NCI-H2081 (cell line): ENCODE results near the gene RSPO1.
"Not testable (repeated sequence)": the region's sequence is repeated elsewhere in the genome, so short reads cannot be mapped to it uniquely, and the experiment has no call there.

Experiments used
- DNase-seq, 2 experiments: peaks; one replicate each; lab custom pipeline; 2025; lab: John Stamatoyannopoulos, UW

The RSPO1 gene

DNA sequence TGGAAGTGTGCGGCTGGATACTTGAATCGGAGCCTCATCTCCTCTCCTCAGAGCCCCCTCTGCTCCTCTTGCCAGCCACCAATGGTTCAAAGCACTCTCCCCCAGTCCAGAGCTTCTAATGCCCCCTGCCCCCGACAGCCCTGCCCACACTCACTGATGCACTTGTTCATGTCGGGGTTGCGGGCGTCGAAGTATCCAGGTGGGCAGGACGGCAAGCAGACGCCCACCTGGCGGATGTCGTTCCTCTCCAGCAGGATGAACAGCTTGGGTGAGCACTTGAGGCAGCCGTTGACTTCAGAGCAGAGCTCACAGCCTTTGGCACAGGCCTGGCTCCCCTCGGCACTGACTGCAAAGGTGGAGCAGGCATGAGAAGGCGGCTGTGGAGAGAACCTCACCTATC lies 18.4 kb downstream of the RSPO1 start:
- DNase-seq = no peak

DNA sequence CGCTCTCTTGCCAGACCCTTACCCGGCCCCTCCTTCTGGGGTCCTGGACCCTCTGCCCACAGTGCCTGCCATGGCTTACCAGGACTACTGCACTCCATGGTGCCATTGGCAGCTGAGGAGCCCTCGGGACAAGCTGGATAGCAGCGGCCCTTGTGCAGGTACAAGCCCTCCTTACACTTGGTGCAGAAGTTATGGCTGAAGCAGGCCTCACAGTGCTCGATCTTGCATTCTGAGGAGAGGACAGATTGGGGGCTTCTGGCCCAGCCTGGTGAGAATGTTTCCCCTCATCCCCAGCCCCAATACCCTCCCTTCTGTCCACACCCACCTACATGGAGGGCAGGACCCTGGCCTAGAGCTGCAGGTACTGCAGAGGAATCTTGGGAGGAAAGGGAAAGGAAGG lies 20.6 kb downstream of the RSPO1 start:
- DNase-seq = no peak

DNA sequence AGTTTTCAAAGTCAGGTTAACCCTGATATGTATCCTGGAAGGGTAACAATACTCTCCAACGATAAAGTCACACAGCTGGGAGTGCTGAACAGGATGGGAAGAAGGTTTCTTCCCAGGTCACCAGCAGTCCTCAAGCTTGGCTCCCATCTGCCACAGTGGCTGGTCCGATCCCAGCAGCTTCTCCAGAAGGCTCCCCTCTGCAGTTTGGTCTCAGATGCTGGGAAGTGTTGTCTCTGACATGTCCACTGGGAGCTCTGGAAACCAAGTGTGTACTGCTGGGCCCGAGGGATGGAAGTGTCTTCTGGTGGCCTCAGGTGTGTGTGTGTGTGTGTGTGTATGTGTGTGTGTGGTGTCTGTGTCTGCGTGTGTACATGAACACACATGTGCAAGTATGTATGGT lies 22.5 kb downstream of the RSPO1 start:
- DNase-seq = no peak

DNA sequence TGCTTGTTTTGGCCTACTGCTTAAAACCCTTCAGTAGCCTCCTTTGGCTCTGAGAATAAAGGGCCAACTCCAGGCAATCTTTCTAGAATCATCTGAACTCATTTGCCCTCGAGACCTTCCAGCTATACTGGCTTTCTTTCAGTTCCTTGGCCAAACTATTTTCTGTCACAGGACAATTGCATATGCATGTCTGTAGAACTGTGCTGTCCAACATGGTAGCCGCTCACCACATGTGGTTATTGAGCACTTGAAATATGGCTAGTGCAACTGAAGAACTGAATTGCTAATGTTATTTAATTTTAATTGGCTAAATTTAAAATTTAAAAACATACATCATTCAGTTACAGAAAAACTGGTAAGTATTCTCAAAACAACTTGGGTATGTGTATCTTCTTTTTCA lies 24.7 kb downstream of the RSPO1 start:
- no peak for DNase-seq

DNA sequence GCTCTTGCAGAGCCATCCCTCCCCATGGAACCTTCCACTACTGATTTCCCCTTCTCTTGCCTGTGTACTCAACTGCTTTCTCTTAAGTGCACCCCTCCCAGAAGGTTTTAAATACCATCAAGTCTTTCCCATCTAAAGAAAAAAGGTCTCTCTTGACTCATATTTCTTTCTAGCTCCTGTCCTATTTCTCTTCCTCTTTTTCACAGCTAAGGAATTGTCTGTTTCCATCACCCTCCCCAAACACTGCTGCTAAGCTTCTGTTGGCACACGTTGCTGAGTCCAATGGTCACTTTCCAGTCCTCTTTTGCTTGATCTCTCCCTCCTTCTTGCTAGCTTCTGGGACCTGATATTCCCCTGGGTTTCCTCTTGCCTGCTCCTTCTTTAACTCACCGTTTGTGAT lies 25.7 kb downstream of the RSPO1 start:
- no peak for DNase-seq

DNA sequence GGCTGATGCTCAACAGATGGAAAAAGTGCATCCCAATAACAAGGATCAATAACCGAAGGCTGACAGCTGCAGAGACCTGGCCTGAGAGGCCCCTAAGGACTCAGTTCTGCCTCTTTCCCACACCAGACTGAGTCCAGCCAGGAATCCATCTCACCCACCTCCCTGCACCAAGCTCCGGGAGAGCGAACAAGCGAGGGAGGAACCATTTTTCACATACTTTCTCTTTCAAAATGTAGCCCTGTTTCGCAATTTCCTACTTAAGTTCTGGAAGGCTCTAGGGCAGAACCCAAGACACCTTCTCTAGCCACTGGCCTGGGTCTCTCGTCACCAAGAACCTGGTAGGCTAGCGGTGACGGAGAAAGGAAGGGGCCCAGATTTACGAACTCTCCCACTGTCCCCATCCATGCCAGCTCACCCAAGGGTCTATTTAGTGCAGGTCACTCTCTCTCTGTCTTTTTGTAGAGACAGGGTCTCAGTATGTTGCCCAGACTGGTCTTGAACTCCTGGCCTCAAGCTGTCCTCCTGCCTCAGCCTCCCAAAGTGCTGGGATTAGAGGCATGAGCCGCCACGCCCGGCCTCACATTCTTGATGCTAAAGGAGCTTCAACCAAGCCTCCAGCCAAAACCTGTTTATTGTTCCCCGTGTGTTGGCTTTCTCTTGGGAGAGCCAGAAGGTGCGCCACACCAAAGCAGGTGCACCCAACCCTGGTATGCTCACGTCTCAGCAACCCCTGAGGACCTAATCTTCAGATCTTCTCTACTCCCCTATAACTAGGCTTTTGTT lies 28.0 kb downstream of the RSPO1 start:
- no peak for DNase-seq

DNA sequence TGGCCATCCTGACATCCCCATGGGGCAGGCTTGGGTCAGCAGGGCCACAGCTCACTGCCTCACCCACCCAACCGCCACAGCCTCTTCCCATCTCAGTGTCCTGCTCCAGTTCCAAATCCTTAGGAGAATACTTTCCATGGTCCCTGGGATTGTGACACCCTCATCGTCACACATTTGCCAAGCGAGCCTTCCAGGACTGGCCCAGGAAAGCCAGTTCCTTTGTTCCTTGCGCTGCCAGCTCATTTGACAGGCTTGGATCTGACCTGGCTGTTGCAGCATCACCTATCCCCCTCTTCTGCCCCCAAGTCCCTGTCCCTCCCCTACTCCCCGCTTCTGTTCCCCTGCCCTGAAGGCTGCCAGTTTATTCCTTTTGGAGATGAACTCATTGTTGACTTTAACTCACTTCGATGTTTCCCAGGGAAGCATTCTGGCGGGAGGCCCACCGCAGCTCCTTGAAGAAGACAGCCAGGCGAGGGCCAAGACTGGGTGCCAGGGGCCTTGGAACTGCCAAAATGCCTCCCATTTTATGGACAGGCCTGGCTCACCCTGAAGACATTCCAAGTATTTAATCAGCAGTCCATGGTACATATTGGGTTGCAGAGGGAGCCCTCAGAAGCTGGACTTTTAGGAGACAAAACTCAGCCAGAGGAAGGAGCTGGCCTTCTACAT lies 28.8 kb downstream of the RSPO1 start:
- DNase-seq = no peak

DNA sequence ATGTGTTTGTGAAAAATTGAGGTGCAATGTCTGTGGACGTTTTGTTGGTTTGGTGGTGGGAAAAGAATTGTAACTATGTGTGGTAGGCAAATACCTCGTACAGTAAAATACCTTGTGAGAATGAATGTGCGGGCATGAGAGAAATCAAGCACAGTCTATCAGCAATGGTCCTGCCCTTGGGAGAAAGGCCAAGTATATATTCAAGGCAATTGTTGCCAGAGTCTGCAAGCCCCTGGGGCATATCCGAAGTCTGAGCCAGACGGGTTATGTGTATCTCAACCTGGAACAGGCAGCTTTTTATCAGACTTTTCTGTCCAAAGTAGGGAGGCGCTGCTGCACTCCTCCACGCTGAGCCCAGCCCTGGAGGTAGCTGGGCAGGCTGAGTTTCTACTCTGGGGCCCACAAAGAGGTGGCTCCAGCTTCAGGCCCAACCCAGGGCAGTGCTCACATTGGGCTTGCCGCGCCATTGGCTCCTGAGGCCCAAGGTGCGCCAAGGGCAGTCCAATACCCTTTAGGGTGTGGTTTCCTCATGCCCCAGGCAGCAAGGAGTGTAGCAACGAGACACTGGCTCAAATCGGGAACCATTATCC lies 29.5 kb downstream of the RSPO1 start:
- no peak for DNase-seq

DNA sequence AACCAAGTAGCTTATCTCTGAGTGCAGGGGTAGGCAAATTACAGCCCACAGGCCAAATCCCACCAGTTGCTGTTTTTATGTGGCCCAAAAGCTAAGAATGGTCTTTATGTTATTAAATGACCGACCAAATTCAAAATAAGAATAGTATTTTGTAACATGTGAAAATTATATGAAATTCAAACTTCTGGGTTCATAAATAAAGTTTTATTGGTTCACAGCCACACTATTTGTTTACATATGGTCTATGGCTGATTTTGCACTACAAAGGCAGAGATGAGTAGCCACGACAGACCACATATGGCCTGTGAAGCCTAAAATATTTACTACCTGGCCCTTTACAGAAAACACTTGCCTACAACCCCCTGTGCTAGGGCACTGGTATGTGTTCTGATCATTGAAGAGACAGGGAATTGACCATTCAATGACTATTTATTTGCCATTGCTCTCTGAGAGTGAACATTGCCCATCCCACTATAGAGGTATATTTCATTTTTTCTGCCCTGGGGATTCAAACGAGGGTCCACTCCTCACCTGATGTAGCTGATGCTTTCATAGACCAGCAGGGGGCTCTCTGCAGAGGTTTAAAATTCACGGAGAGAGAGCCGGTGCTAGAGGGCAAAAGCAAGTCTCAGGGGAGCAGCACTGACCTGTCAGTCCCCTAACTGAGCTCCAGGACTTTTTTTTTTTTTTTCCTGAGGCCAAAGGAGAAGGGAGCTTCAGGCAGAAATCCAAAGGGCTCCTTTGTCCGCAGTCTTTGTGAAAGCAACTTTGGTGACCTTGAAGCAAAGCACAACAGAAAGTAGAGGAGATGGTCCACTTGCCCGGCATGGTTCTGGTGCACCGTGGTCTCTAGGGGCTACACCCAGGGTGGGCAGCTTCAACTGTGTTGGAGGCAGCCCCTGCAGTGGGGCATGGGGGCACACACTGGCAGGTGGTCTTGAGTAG lies 31.7 kb downstream of the RSPO1 start:
- DNase-seq = peak; percentile 48 to 53

DNA sequence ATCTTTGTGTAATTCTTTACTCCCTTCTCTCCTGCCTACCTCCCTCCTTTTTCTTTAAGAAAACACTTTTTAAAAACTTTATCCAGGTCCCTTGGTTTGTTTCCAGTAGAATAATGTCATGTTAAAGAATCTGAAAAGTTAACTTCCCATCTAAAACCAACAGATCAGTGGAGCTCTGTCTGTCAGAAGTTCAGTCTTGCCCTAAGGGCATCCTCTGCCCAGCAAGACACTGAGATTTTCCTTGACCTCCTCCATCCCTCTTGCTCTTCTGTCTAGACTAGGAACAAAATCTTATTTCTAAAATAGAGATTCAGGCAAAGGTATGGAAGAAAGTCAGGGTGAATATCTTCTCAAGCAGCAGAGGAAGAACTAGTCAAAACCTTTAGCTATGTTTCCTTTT lies 33.3 kb downstream of the RSPO1 start:
- DNase-seq = no peak

DNA sequence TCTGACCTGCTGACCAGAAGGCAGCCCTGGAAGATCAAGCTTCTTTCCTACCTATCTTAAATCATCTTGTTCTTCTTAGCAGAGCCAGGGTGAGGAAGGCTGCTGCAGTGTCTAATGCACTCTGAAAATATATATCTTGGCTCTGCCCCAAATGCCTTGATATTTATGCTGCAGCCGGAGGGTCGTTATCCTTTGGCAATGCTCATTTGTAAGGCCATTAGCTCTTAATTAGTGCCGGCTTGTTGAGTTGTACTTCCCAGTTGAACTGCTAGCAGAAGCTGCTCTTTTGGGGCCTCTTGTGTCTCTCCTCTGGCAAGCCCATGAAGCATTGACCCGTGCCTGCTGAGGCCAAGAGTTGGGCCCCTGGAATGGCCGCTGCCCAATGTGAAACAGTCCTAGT lies 34.8 kb downstream of the RSPO1 start:
- DNase-seq = no peak

DNA sequence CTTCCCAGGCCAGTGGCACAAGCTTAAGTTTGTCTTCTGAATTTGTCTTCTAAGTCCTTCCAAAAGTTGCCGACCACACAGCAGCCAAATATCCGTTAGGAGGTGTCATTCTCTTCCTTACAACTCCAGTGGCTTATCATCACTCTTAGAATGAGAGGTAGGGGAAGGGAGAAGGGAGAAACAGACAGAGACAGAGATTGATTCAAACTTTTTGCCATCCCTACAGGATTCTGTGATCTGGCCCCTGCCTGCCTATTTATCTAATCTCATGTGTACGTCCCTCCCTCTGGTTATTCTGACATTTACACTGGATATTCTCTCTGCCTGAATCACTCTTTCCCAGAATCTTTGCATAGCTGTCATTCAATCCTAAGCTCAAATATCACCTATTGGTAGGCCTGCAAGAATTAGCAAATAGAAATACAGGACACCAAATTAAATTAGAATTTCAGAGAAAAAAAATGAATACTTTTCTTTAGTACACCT lies 38.5 kb downstream of the RSPO1 start:
- DNase-seq = no peak

DNA sequence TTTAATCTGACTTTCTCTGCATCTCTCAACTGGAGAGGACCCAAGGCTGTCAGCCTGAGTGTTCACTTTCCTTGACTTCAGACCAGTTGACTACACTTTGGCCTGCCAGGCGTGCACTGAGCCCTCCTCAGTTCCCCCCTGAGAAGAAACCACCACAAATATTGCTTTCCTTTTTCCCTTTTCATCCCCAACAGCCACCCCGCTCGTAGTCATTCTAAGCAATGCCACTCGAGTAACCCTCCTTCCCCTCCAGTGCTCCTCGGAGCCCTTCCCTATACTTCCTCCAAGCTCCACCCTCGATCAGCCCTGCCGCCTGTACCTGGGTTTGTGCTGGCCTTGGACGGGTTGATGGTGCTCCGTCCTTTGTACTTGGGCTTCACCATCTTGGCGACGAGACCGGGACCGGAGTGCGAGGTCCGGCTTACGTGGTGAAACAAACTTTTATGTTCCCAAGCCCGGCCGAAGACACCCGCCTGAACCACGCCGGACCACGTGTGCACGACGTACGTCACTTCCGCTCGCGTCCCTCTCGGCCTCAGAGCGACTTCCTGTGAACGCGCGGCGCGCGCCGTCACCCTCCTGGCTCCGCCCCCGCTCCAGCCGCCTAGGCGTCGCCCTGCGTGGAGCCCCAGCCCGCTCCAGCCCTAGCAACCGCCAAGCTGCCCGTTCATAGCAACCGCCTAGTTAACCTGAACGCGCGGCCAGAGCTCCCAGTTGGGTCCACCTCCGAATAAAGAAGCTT lies 39.1 kb downstream of the RSPO1 start, which contains the start of gene GNL2:
Gene GNL2, minus strand, starts transcription at position 498 of the 742 bp plus-strand sequence. Its CDS starts 115 bp downstream, at position 383.
- DNase-seq = peak; percentile 98

DNA sequence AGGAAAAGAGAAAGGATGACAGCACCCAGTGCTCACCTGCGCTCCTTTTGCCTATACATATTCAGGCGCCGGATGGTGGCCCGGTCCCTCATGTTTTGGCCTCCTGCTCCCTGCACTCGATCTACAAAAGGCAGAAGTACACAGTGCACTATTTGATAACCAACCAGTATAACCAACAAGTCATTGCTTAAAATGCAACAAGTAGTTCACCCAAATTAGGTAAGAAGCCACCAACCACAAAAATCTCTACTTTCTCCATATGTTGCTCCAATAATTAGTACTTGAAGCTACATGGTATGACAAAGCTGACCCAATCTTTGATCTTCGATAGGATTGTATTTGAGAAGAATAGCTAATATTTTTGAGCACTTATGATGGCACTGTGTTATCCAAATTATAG lies 41.0 kb downstream of the RSPO1 start:
- DNase-seq = no peak

DNA sequence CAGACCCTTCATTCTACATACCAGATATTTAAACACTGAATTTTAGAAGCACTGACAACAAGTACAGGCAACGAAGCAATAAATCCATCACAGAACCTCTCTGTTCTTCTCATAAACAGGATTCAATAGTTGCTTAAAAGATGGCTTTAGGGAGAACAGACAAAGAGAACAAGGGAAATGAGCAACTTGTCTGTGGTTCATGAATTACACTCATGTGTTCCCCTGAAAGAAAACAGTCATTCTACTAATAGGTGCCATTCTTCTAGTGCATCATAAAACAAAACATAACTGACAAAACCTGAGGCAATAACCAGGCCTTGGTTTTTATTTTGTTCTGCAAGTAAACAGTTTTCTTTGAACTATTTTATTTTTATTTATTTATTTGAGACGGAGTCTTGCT lies 45.8 kb downstream of the RSPO1 start:
- DNase-seq = no peak

DNA sequence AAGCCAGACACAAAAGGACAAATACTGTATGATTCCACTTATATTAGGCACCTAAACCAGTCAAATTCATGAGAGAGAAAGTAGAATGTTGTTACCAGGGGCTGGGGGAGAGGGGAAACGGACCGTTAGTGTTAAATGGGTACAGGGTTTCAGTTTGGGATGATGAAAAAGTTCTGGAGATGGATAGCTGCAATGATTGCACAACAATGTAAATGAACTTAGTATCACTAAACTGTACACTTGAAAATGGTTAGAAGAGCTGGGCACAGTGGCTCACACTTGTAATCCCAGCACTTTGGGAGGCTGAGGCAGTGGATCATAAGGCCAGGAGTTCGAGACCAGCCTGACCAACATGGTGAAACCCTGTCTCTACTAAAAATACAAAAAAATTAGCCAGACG lies 50.1 kb downstream of the RSPO1 start:
- DNase-seq = not testable (repeated sequence)

DNA sequence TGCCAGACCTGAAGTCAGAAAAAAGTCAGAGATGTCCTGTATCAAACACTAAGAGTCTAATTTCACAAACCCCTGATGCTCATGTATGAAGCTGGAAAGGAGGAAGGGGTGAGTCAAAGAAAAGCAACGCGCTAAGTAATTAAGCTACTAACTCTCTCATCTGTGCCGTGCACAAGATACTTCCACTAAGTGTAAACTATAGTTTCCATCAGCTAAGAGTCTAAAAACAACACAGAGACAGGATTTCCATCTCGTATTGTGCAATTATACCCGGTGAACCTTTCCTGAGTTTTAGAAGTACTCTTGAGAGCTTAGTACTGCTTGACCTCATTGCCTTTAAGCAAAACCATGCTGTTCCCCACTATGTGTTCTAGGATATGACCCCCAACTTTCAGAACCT lies 59.0 kb downstream of the RSPO1 start:
- no peak for DNase-seq

DNA sequence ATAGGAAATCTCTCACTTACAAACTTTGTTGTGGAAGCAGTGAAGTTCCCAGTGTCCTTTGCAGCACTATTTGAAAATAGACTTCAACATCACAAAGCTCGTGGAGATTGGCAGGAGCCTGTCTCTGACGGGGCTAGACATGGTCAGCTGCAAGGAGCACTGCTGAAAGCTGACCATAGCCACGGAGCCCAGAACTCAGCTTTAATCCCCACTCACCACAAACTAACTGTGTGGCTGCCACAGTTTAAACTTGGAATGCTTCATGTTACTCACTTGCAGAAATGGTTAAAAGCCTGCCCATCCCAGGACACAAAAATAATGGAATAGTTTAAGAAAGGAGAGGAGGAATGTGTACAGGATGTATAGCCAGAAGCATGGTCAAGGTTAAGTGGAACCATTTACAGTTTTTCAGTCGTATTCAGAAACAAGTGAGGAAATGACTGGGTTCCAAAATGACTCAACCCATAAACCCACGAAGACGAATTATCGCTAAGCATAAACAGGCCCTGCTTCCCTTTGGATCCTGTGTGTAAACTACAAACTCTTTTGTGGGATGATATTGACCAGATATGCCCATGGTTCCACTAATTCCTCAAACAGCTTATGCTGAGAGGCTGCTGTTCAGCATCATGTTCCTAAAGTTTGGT lies 59.7 kb downstream of the RSPO1 start:
- DNase-seq = no peak

DNA sequence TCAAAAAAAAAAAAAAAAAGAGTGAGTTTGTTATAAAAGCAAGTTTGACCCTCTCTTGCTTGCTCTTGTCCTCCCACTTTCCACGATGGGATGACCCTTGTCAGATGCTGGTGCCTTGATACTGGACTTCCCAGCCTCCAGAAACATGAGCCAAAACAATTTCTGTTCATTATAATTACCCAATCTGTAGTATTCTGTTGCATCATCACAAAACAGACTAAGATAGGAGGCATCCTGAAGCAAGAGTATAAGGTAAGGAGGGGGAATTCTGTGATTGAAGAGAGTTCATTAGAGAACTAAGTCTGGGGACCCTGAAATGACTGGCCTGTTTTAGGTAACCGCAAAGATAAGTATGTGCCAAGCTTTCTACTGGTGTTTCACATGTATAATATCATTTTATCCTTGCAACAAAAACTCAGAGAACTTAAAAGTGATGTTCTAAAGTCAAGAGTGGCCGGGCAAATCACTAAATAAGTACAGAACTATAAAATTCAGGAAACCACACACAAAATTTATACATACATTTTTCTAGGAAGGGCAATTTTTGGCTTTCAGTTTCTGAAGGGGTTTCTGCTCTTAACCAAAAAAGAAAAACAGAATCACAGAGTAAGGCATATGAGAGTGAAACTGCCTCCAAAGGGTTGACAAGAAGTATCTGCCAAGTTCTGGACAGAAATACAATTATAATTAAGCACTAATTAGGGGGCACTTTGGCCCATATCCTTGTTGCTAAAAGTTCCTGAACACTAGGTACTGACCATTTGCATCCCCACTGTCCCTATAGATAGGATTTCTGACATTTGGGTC lies 64.0 kb downstream of the RSPO1 start:
- DNase-seq = no peak

DNA sequence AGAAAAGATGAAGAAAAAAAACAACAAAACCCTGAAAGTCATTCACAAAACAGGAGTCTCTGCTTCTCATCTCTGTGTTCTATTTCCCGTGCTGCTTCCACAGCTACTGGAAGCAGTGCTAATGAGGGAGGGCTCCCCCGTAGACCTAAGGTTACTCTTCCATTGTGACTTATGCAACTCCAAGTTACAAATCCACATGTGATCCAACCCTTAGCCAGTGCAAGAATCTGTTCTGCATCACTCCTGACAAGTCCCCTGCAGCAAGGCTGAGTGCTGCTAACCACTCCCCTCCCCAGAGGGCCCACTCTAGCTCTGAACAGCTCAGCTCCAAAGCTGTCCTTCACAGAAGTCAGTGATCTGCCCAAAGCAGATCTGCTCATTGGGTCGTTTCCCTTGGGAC lies 67.7 kb downstream of the RSPO1 start:
- no peak for DNase-seq
